ENCODE measurements around the gene ANAPC16.
"Not testable (repeated sequence)": the region's sequence is repeated elsewhere in the genome, so short reads cannot be mapped to it uniquely, and the experiment has no call there.

Gene ANAPC16

DNA sequence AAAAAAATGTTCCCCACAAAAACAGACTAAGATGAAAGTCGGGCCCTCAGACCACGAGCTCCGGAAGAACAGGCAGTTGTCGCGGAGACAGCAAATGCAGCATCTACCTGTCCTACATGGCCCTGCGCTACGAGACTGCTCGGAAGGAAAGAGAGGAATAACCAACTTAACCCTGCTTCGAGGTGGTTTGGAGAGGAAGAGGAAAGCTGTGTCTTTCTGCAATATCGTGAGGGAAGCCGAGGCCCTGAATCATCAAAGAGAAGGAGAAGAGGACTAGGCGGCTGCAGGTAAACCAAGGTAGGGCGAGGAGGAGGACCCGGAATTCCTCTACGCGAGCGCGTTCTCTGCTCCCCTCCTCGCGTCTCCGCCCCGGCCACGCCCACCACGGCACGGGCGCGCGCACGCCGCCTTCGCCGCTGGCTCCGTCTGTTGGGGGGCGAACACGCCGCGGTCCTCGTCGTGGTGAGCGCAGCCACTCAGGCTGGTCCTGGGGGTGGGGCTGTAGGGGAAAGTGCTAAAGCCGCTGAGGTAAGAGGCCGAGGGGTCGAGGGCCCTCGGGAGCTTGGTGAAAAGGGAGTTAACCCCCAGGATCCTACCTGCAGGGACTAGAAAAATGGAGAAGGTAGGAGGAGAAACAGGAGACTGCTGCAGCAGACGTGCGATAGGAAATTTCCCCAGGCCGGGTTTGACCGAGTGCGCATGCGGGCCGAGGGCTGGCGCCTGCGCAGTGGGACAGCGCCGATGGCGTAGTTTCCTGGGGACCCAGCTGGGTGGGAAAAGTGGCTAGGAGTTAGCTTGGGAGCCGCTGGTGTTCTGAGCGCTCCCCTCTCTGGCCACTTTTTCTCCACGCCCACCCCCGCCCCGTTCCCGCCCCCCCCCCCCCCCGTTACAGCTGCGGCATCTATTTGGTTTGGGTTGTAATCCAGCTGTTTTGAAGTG lies at the start of gene ANAPC16, which contains the start of gene ASCC1:
Gene ANAPC16, plus strand, starts transcription at position 402 of the 939 bp plus-strand sequence. CDS start 7,903 bp downstream, outside the sequence.
Gene ASCC1, minus strand, starts transcription at position 666 of the 939 bp plus-strand sequence. CDS start 2,978 bp downstream, outside the sequence.
- peak; percentile 97 for DNase-seq

- DNase-seq, result no peak
These were observed 48.7 kb upstream of the ANAPC16 start for GRCh38 chr10:72167118-72167517.

- no peak for DNase-seq
These were observed 45.5 kb upstream of the ANAPC16 start for GRCh38 chr10:72170263-72170662.

- no peak for DNase-seq
These were observed 45.1 kb upstream of the ANAPC16 start for GRCh38 chr10:72170733-72171132.

- no peak for DNase-seq
These were observed 44.6 kb upstream of the ANAPC16 start for GRCh38 chr10:72171175-72171630.

DNA sequence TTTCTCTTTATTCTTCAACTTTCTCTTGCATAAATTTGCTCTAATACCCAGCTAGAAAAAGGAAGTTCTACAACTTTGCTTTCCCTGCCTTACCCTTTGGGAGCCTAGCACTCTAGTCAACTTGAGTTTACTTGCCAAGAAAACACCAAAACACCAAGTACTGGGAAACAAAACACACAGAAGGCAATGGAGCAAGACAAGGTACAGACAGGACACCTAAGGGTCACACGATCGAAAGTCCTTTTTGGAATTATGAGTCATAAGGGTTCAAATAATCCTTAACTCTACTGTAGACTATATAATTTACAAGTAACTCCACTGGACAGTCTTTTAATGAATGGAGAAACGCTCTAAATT lies 42.6 kb upstream of the ANAPC16 start:
- DNase-seq, result no peak

DNA sequence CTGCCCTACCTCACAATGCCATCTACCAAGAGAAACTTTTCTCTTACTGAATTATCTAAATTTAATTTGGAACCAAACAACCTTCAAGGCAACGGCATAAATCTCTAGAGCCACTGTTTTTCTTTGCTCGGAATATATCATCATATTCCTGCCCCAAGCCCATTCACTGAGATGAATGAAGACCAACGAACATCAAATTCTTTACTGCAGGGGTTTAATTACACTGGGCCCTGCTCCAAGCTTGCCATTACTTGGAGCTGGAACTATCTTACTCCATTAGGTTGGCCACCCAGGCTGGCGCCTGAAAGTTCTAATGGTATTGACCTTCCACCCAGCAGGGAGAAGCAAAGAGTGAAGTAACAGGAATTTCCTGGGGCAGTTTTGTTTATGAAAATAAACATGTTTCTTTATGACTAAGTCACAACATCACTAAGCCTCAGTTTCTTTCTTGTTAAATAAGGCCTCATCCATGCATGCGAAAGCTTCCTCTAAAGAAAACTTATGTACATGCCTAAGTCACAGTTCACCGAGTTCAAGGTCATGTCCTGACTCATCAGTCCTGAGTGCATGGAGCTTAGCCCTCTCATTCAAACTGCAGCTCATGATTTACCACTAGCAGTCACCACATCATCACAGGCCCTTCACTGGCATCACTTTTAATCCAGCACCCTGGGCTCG lies 42.1 kb upstream of the ANAPC16 start:
- no peak for DNase-seq

GRCh38 chr10:72174297-72174662 lies 41.5 kb upstream of the ANAPC16 start:
- no peak for DNase-seq

- DNase-seq, result no peak
These were observed 40.7 kb upstream of the ANAPC16 start for GRCh38 chr10:72175149-72175548.

DNA sequence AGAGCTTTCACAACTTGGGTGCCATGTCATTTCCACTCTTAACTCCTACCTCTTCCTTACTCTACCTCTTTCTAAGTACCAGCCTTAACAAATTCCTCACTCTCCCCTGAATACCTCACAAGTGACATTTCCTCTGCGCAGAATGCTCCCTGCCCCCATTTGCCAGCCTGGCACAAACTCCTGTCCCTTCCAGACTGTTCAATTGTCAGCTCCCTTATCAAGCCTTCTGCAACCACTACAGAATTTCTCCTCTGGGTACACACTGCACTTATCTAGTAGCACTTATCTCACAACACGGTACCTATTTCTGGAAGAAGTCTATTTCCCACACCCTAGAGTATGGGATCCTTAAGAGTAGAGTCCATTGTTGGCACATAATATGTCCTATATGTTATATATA lies 39.1 kb upstream of the ANAPC16 start:
- no peak for DNase-seq

GRCh38 chr10:72177454-72177853 lies 38.4 kb upstream of the ANAPC16 start:
- DNase-seq, result no peak

DNA sequence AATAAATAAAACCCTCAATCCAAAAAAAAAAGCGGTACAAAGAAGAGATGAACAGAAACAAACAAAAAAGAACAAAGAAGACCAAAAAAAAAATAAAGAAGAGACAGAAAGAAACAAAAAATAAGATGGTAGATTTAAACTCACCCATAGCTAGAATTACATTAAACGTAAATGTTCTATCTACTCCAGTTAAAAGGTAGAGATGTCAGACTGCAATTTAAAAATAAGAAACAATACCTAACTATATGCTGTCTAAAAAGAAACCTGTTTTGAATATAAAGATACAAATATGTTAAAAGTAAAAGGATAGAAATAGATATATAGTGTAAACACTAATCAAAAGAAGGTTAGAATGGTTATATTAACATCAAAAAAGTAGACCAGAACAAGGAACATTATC lies 31.7 kb upstream of the ANAPC16 start:
- DNase-seq, result no peak

DNA sequence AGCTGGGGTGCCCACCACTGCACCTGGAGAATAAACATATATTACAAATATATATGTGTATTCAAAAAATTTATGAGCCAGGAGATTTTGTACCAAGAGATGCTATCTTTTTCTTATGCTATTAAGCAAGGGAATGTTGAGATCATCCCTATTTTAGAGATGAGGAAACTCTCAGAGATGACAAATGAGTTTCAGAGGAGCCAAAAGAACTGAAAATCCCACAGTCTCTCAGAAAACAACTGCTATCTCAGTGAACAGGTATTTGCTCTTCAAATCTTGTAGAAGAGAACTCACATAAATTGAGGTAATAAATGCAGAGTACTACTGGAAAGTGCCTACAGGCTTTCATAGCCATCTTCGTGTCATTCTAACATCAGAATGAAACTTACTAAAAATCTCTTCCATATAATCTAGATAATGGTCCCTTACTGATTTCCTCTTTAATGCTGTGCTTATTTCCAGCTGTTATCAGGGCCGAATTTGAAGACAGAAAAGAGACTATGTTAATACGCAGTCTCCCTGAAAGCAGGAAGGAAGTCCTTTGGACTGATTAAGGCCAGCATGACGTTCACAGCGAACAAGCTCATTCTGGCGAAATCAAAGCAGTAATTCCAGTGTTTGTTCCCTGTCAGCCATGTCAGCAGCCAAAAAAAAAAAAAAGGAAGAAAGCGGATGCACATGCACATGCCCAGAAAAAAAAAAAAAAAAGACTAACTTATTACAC lies 29.4 kb upstream of the ANAPC16 start:
- DNase-seq, result no peak

- DNase-seq, result no peak
These were observed 28.9 kb upstream of the ANAPC16 start for GRCh38 chr10:72186982-72187330.

GRCh38 chr10:72194949-72195348 lies 20.9 kb upstream of the ANAPC16 start:
- no peak for DNase-seq

GRCh38 chr10:72200883-72201282 lies 14.9 kb upstream of the ANAPC16 start:
- no peak for DNase-seq

GRCh38 chr10:72201293-72201692 lies 14.5 kb upstream of the ANAPC16 start:
- DNase-seq, result no peak

- DNase-seq, result no peak
These were observed 11.5 kb upstream of the ANAPC16 start for GRCh38 chr10:72204296-72204695.

GRCh38 chr10:72204724-72205123 lies 11.1 kb upstream of the ANAPC16 start:
- no peak for DNase-seq

- no peak for DNase-seq
These were observed 9.1 kb upstream of the ANAPC16 start for GRCh38 chr10:72206511-72207229.

DNA sequence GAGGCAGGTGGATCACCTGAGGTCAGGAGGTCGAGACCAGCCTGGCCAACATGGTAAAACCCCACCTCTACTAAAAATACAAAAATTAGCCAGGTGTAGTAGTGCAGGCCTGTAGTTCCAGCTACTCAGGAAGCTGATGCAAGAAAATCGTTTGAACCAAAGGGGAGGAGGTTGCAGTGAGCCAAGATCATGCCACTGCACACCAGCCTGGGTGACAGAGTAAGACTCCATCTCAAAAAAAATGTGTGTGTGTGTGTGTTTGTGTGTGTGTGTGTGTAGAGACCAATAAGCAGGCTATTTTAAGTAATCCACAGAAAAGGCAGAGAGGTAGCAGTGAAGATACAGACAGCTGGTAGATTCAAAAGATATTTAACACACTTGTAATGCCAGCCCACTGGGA lies 7.3 kb upstream of the ANAPC16 start:
- not testable (repeated sequence) for DNase-seq

DNA sequence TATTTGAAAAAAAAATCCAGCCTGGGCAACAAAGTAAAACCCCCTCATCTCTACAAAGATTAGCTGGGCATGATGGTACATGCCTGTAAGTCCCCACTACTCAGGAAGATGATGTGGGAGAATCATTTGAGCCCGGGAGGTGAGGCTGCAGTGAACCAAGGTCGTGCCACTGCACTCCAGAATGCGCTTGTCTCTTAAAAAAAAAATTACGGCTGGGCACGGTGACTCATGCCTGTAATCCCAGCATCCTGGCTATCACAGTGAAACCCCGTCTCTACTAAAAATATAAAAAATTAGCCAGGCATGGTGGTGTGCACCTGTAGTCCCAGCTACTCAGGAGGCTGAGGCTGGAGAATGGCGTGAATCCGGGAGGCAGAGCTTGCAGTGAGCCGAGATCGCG lies 4.4 kb upstream of the ANAPC16 start:
- not testable (repeated sequence) for DNase-seq

DNA sequence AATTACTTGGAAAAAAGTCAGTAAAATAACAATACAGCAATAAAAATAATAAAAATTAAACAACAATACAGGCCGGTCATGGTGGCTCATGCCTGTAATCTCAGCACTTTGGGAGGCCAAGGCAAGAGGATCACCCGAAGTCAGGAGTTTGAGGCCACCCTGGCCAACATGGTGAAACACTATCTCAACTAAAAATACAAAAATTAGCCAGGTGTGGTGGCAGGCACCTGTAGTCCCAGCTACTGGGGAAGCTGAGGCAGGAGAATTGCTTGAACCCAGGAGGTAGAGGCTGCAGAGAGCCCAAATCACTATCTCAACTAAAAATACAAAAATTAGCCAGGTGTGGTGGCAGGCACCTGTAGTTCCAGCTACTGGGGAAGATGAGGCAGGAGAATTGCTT lies 4.0 kb upstream of the ANAPC16 start:
- not testable (repeated sequence) for DNase-seq
